ENCODE measurements around the gene GRAMD1C.

DNA sequence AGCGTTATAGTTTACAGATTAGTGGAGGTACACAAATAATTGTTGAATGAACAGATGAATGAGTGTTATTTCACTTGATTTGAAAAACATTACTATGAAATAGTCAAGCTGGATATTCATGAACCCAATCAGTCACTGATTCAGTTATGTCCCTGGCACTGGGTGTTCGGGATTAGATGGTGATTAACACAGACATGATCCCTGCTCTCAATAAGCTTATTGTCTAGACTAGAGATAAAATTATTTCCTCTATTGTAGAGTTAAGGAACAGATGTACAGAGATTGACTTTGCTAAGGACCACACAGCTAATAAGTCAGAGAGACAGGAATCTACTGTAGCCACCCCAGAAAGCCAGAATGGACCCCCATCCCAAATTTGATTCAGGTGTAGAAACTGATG, 963 bp downstream of the GRAMD1C start:
- no peak for TF ChIP-seq GATA3 (IDR thresholded peaks at IDR 0.05; ENCODE audit: low read depth, low read length)
- no peak for TF ChIP-seq GATA2 (IDR thresholded peaks at IDR 0.05; ENCODE audit: low read depth, low read length)

Data from SH-SY5Y (cell line).